Calu3 (cell line): Measurements from ENCODE around the gene RBM15. TPM values are rescaled to one million over a fixed set of nuclear protein-coding genes. Genes with fewer than 3 reads are reported as not detected.

ENCODE experiments used
- BruUV-seq: library from RNA; stranded (reverse); fragments of 400-500 nt; replicated peaks from 2 replicates; lab custom pipeline; 2021; lab: Mats Ljungman, UMichigan
- CTCF ChIA-PET: fragments of 300-600 bp; sonication (Branson Sonifier 250); formaldehyde crosslinking; loops from one replicate; lab custom pipeline; 2022; ENCODE audit warnings: antibody characterized with exemption; lab: Charles Lee
- DNase-seq: peaks from one replicate; pipeline ENCODE4 v3.0.0; 2022
- H3K27ac Mint-ChIP-seq: one replicate; pipeline ENCODE4 v1.8.0; 2022; ENCODE audit warnings: mixed read lengths; ENCODE audit not compliant: unreplicated experiment
- H3K27me3 Mint-ChIP-seq: one replicate; pipeline ENCODE4 v1.8.0; 2022; ENCODE audit warnings: mixed read lengths; ENCODE audit not compliant: unreplicated experiment
- H3K36me3 Mint-ChIP-seq: one replicate; pipeline ENCODE4 v1.8.0; 2022; ENCODE audit warnings: mild to moderate bottlenecking, moderate library complexity, mixed read lengths; ENCODE audit not compliant: insufficient read depth, unreplicated experiment
- H3K4me1 Mint-ChIP-seq: one replicate; pipeline ENCODE4 v1.8.0; 2022; ENCODE audit warnings: mild to moderate bottlenecking, low read depth, mixed read lengths; ENCODE audit not compliant: unreplicated experiment
- H3K4me3 Mint-ChIP-seq: one replicate; pipeline ENCODE4 v1.8.0; 2022; ENCODE audit warnings: mild to moderate bottlenecking, low read depth, moderate library complexity, mixed read lengths; ENCODE audit not compliant: unreplicated experiment
- H3K9me3 Mint-ChIP-seq: one replicate; pipeline ENCODE4 v1.8.0; 2022; ENCODE audit warnings: low read depth, mixed read lengths; ENCODE audit not compliant: unreplicated experiment
- CTCF ChIP-seq: fragments of 200-600 bp; IDR thresholded peaks from one replicate; pipeline ENCODE4 v1.8.0; 2022; ENCODE audit warnings: antibody characterized with exemption; ENCODE audit not compliant: unreplicated experiment
- intact Hi-C: fragments of 100-400 bp; cut with micrococcal nuclease; formaldehyde crosslinking; loops from one replicate; pipeline ENCODE4 v1.10.0; 2022; ENCODE audit not compliant: unreplicated experiment
- total RNA-seq: library from RNA; stranded (reverse); gene quantifications from 2 replicates; pipeline ENCODE4 v1.2.3, GENCODE V29; 2022

The RBM15 gene
- total RNA-seq, 1 experiment from 2014 or later: 35.6 TPM

- Mint-ChIP-seq H3K4me3 (no peak overlapping the region), H3K9me3 (no peaks in the 10 kb centered on the region), H3K27me3 (no peaks in the 10 kb centered on the region), H3K36me3 (peaks cover 16% of the 10 kb centered on the region), H3K4me1 (peaks cover 13% of the 10 kb centered on the region), H3K27ac (no peak overlapping the region)
- no TSS peak for BruUV-seq
- CTCF ChIA-PET: no interaction called here
- intact Hi-C loops: no loop called here
- DNase-seq: no peak
- no peak for TF ChIP-seq CTCF
Measured at GRCh38 chr1:110360431-110360830, 21.3 kb downstream of the RBM15 start.

- Mint-ChIP-seq H3K4me1 (no peaks in the 10 kb centered on the region), H3K27ac (no peak overlapping the region), H3K36me3 (peaks cover 13% of the 10 kb centered on the region), H3K4me3 (no peak overlapping the region), H3K27me3 (no peaks in the 10 kb centered on the region), H3K9me3 (no peaks in the 10 kb centered on the region)
- CTCF ChIA-PET: no interaction called here
- TF ChIP-seq CTCF: no peak
- intact Hi-C loops: no loop called here
- BruUV-seq: no TSS peak
- DNase-seq: no peak
Measured at GRCh38 chr1:110361856-110362255, 22.7 kb downstream of the RBM15 start.

GRCh38 chr1:110364221-110364620 lies 25.0 kb downstream of the RBM15 start:
- H3K27ac Mint-ChIP-seq: no peak overlapping the region
- no TSS peak for BruUV-seq
- H3K4me1 Mint-ChIP-seq: no peaks in the 10 kb centered on the region
- H3K27me3 Mint-ChIP-seq: no peaks in the 10 kb centered on the region
- no peak for DNase-seq
- no peak overlapping the region for H3K4me3 Mint-ChIP-seq
- CTCF ChIA-PET: no interaction called here
- peaks cover 13% of the 10 kb centered on the region for H3K36me3 Mint-ChIP-seq
- intact Hi-C loops: no loop called here
- TF ChIP-seq CTCF: no peak
- H3K9me3 Mint-ChIP-seq: no peaks in the 10 kb centered on the region

GRCh38 chr1:110370827-110371226 lies 31.6 kb downstream of the RBM15 start:
- peaks cover 6% of the 10 kb centered on the region for H3K36me3 Mint-ChIP-seq
- H3K4me3 Mint-ChIP-seq: no peak overlapping the region
- DNase-seq: no peak
- H3K4me1 Mint-ChIP-seq: no peaks in the 10 kb centered on the region
- no peaks in the 10 kb centered on the region for H3K9me3 Mint-ChIP-seq
- no peak overlapping the region for H3K27ac Mint-ChIP-seq
- intact Hi-C loops: no loop called here
- CTCF ChIA-PET: no interaction called here
- TF ChIP-seq CTCF: no peak
- no TSS peak for BruUV-seq
- H3K27me3 Mint-ChIP-seq: no peaks in the 10 kb centered on the region
